Calu3 (cell line): ENCODE measurements around the gene ZNF23. TPM values are rescaled to one million over a fixed set of nuclear protein-coding genes. Genes with fewer than 3 reads are reported as not detected.
A peak's percentile ranks its signal among the peaks of the same experiment; 100 is the strongest.

Experiments used
- BruUV-seq: library from RNA; stranded (reverse); fragments of 400-500 nt; replicated peaks from 2 replicates; lab custom pipeline; 2021; lab: Mats Ljungman, UMichigan
- CTCF ChIA-PET: fragments of 300-600 bp; sonication (Branson Sonifier 250); formaldehyde crosslinking; loops from one replicate; lab custom pipeline; 2022; ENCODE audit warnings: antibody characterized with exemption; lab: Charles Lee
- DNase-seq: peaks from one replicate; pipeline ENCODE4 v3.0.0; 2022
- H3K27ac Mint-ChIP-seq: one replicate; pipeline ENCODE4 v1.8.0; 2022; ENCODE audit warnings: mixed read lengths; ENCODE audit not compliant: unreplicated experiment
- H3K27me3 Mint-ChIP-seq: one replicate; pipeline ENCODE4 v1.8.0; 2022; ENCODE audit warnings: mixed read lengths; ENCODE audit not compliant: unreplicated experiment
- H3K36me3 Mint-ChIP-seq: one replicate; pipeline ENCODE4 v1.8.0; 2022; ENCODE audit warnings: mild to moderate bottlenecking, moderate library complexity, mixed read lengths; ENCODE audit not compliant: insufficient read depth, unreplicated experiment
- H3K4me1 Mint-ChIP-seq: one replicate; pipeline ENCODE4 v1.8.0; 2022; ENCODE audit warnings: mild to moderate bottlenecking, low read depth, mixed read lengths; ENCODE audit not compliant: unreplicated experiment
- H3K4me3 Mint-ChIP-seq: one replicate; pipeline ENCODE4 v1.8.0; 2022; ENCODE audit warnings: mild to moderate bottlenecking, low read depth, moderate library complexity, mixed read lengths; ENCODE audit not compliant: unreplicated experiment
- H3K9me3 Mint-ChIP-seq: one replicate; pipeline ENCODE4 v1.8.0; 2022; ENCODE audit warnings: low read depth, mixed read lengths; ENCODE audit not compliant: unreplicated experiment
- intact Hi-C: fragments of 100-400 bp; cut with micrococcal nuclease; formaldehyde crosslinking; loops from one replicate; pipeline ENCODE4 v1.10.0; 2022; ENCODE audit not compliant: unreplicated experiment
- total RNA-seq: library from RNA; stranded (reverse); gene quantifications from 2 replicates; pipeline ENCODE4 v1.2.3, GENCODE V29; 2022
- TF ChIP-seq, protein P1 (sequence below): fragments of 200-600 bp; IDR thresholded peaks from one replicate; pipeline ENCODE4 v1.8.0; 2022; ENCODE audit warnings: antibody characterized with exemption; ENCODE audit not compliant: unreplicated experiment

The ZNF23 gene
- total RNA-seq, 1 experiment from 2014 or later = 13.3 TPM

DNA sequence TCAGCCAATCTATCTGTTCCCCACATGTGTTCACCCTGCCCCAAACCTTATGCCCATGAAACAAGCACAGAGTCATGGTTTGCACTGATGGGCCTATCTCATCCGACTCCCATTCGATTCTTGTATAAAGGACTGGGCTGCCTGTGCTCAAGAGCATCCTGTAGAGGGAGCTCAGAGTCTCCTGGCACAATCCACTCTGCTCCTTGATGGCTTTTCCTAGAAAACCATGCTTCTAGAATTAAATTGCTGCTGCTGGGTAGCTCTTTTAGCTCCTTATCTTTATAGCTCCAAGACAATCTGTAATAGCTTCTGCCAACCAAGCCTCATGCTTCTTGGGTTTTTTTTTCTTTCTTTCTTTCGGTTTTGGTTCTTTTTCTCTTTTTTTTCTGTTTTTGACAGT, 17.4 kb upstream of the ZNF23 start:
- Mint-ChIP-seq H3K27me3 (no peaks in the 10 kb centered on the region), H3K36me3 (peaks cover 23% of the 10 kb centered on the region), H3K27ac (no peak overlapping the region), H3K4me1 (peaks cover 11% of the 10 kb centered on the region), H3K4me3 (no peak overlapping the region), H3K9me3 (peaks cover 3% of the 10 kb centered on the region)
- TF ChIP-seq, protein P1, sequence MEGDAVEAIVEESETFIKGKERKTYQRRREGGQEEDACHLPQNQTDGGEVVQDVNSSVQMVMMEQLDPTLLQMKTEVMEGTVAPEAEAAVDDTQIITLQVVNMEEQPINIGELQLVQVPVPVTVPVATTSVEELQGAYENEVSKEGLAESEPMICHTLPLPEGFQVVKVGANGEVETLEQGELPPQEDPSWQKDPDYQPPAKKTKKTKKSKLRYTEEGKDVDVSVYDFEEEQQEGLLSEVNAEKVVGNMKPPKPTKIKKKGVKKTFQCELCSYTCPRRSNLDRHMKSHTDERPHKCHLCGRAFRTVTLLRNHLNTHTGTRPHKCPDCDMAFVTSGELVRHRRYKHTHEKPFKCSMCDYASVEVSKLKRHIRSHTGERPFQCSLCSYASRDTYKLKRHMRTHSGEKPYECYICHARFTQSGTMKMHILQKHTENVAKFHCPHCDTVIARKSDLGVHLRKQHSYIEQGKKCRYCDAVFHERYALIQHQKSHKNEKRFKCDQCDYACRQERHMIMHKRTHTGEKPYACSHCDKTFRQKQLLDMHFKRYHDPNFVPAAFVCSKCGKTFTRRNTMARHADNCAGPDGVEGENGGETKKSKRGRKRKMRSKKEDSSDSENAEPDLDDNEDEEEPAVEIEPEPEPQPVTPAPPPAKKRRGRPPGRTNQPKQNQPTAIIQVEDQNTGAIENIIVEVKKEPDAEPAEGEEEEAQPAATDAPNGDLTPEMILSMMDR = peak; percentile 64
- CTCF ChIA-PET = interaction anchor here (0.6 to 1.1 kb wide), 14 partner anchors 10 to 134 kb away, joined by 3 to 10 read pairs (median 4); partner anchors contain the start of genes ZNF19 and ZNF23
- no TSS peak for BruUV-seq
- peak; percentile 45 for DNase-seq
- intact Hi-C loops = loop anchor here (1.0 kb wide), 2 partner anchors 58 to 63 kb away; no protein-coding TSS in a partner anchor

DNA sequence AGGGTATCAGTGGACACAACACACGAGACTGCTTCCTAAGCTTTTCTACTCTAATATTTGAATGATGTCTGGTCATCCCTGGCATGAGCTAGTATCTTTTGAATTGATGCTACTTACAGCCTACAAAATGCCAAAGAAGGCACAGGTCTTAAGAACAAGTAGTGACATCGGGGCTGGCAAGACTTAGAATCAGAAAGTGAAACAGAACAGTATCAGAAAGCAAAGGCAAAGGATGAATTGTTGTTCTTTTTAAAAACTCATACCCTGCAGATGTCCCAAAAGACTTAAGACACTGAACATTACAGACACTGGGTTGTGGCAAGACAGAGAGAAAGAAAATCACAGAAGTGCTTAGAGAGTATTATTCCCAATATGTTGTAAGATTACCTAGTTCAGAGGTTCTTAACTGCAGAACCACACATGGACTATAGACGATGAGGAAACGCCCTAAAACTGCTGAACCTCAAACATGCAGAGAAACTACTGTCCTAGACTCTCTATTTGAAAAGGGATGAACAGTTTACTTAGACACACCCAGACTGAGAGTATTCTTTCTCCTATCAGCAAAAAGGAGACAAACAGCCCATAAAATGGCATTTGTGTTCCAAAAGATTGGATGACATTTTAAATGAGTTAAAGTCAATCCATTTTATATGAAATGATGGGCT, 14.5 kb upstream of the ZNF23 start:
- TF ChIP-seq, protein P1 = no peak
- Mint-ChIP-seq H3K27me3 (no peaks in the 10 kb centered on the region), H3K27ac (no peak overlapping the region), H3K9me3 (peaks cover 3% of the 10 kb centered on the region), H3K4me1 (no peaks in the 10 kb centered on the region), H3K36me3 (peaks cover 14% of the 10 kb centered on the region), H3K4me3 (no peak overlapping the region)
- BruUV-seq = no TSS peak
- DNase-seq = no peak
- CTCF ChIA-PET = no interaction called here
- intact Hi-C loops = no loop called here

DNA sequence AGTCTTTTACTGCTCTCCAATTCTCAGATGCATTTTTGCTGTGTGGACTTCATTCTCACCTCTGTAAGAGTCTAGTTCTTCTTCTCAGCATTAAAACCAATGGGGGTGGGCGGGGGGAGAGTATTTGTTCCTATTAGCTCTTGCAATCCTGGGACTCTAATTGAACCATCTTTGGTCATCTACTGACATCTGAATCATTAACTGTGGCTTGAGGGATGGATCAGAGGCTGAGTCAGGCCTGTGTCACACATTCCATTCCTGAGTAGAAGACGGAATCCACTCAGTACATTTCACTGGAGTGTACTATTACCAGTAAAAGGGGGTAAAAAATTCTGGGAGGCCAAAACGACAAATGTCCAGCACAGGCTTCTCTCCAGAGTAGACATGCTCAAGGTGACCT, 12.8 kb upstream of the ZNF23 start:
- intact Hi-C loops = no loop called here
- Mint-ChIP-seq H3K27me3 (no peaks in the 10 kb centered on the region), H3K4me3 (no peak overlapping the region), H3K27ac (no peak overlapping the region), H3K36me3 (peaks cover 14% of the 10 kb centered on the region), H3K4me1 (no peaks in the 10 kb centered on the region), H3K9me3 (peaks cover 3% of the 10 kb centered on the region)
- no TSS peak for BruUV-seq
- no peak for DNase-seq
- TF ChIP-seq, protein P1 = no peak
- CTCF ChIA-PET = no interaction called here

DNA sequence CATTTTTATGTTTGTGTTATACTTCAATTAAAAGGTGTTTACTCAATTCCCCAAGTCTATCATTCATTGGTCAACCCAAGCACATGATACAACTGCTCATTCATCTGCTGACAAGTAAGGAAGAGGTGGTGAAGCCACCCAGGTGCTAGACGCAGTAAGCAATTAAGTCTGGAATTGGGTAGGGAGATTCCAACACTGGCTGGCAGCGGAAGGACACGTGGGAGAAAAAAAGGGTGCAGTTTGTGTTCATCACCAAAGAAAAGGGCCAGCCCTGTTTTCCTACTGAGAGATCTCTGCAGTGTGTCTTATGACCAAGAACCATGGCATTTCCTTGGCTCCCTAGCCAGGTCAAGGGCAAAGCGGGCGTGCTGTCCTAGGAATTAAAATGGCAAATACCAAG, 11.8 kb upstream of the ZNF23 start:
- Mint-ChIP-seq H3K36me3 (peaks cover 14% of the 10 kb centered on the region), H3K4me1 (no peaks in the 10 kb centered on the region), H3K27ac (no peak overlapping the region), H3K9me3 (peaks cover 3% of the 10 kb centered on the region), H3K4me3 (no peak overlapping the region), H3K27me3 (no peaks in the 10 kb centered on the region)
- TF ChIP-seq, protein P1 = no peak
- intact Hi-C loops = no loop called here
- DNase-seq = no peak
- BruUV-seq = no TSS peak
- CTCF ChIA-PET = no interaction called here
